ENCODE data around the gene SPRY4. TPM values are rescaled to one million over a fixed set of nuclear protein-coding genes. Genes with fewer than 3 reads are reported as not detected.
"Not testable (repeated sequence)": the region's sequence is repeated elsewhere in the genome, so short reads cannot be mapped to it uniquely, and the experiment has no call there.

Gene SPRY4
- total and polyA plus RNA-seq, 2 of the 4 experiments (the other 2 are of a cell fraction), result 8.4 to 21.0 TPM

GRCh38 chr5:142272596-142272995, 52.2 kb downstream of the SPRY4 start:
- H2BK5ac ChIP-seq (ENCODE audit: low read depth, low read length, poor library complexity, severe bottlenecking); H3K18ac ChIP-seq (ENCODE audit: low read depth, low read length); H3K36me3 ChIP-seq (ENCODE audit: control insufficient read depth, insufficient read depth, low read length); H2AFZ ChIP-seq (replicated peaks; ENCODE audit: low read length, poor library complexity); H3K9ac ChIP-seq (ENCODE audit: low read depth, low read length); H3K14ac ChIP-seq (replicated peaks; ENCODE audit: low read depth, low read length); H3K9me1 ChIP-seq (ENCODE audit: insufficient read depth, low read length); H2AK9ac ChIP-seq (replicated peaks; ENCODE audit: low read depth, low read length, poor library complexity); H3K4me2 ChIP-seq (ENCODE audit: low read depth, low read length); H4K91ac ChIP-seq (ENCODE audit: insufficient read depth, low read depth, low read length); H2AK5ac ChIP-seq (ENCODE audit: low read depth, low read length); CTCF ChIA-PET; H2BK15ac ChIP-seq (ENCODE audit: low read depth, low read length); H3K9me3 ChIP-seq (ENCODE audit: control insufficient read depth, insufficient read depth, low read length); H2BK20ac ChIP-seq (ENCODE audit: low read depth, low read length); H3K4me3 ChIP-seq (ENCODE audit: insufficient read depth, low read depth, low read length); POLR2A ChIA-PET (ENCODE audit: unreplicated experiment); H3K4ac ChIP-seq (ENCODE audit: low read depth, low read length); BruUV-seq (replicated peaks); ATAC-seq (ENCODE audit: low read depth); H4K5ac ChIP-seq (ENCODE audit: low read depth, low read length); H3K4me1 ChIP-seq (ENCODE audit: control insufficient read depth, insufficient read depth, low read length); DNase-seq; H3K56ac ChIP-seq (ENCODE audit: extremely low read depth, insufficient read depth, low read length); H3K27me3 ChIP-seq (ENCODE audit: control insufficient read depth, insufficient read depth, low read length); dilution Hi-C loops (cut with HindIII; ENCODE audit: low sequenced_read_pairs, unreplicated experiment); H4K8ac ChIP-seq (ENCODE audit: low read depth in 2 of 2, low read length in 2 of 2); H3K27ac ChIP-seq (ENCODE audit: insufficient read depth, low read length); in situ Hi-C loops (cut with MboI; ENCODE audit: low sequenced_read_pairs); H3K79me1 ChIP-seq (ENCODE audit: low read depth in 1 of 2, low read length in 2 of 2); H2BK120ac ChIP-seq (ENCODE audit: low read depth, low read length); H4K20me1 ChIP-seq (ENCODE audit: insufficient read depth, low read length); intact Hi-C loops (cut with micrococcal nuclease); H3K23ac ChIP-seq (ENCODE audit: low read depth, low read length): not testable (repeated sequence)
- WGBS, 2 experiments (ENCODE audit: extremely low coverage in 2 of 2, insufficient read length in 1 of 2), result no CpG with 5 or more reads among the region's 5 CpGs

- H4K91ac ChIP-seq (ENCODE audit: insufficient read depth, low read depth, low read length); intact Hi-C loops (cut with micrococcal nuclease); POLR2A ChIA-PET (ENCODE audit: unreplicated experiment); H3K4ac ChIP-seq (ENCODE audit: low read depth, low read length); H4K5ac ChIP-seq (ENCODE audit: low read depth, low read length); H4K20me1 ChIP-seq (ENCODE audit: insufficient read depth, low read length); H4K8ac ChIP-seq (ENCODE audit: low read depth in 2 of 2, low read length in 2 of 2); H3K4me1 ChIP-seq (ENCODE audit: control insufficient read depth, insufficient read depth, low read length); H2AFZ ChIP-seq (replicated peaks; ENCODE audit: low read length, poor library complexity); CTCF ChIA-PET; H3K56ac ChIP-seq (ENCODE audit: extremely low read depth, insufficient read depth, low read length); H3K79me1 ChIP-seq (ENCODE audit: low read depth in 1 of 2, low read length in 2 of 2); H3K9me1 ChIP-seq (ENCODE audit: insufficient read depth, low read length); H2AK9ac ChIP-seq (replicated peaks; ENCODE audit: low read depth, low read length, poor library complexity); H3K9ac ChIP-seq (ENCODE audit: low read depth, low read length); H3K4me3 ChIP-seq (ENCODE audit: insufficient read depth, low read depth, low read length); H2BK120ac ChIP-seq (ENCODE audit: low read depth, low read length); H3K4me2 ChIP-seq (ENCODE audit: low read depth, low read length); H2AK5ac ChIP-seq (ENCODE audit: low read depth, low read length); H3K36me3 ChIP-seq (ENCODE audit: control insufficient read depth, insufficient read depth, low read length); H3K23ac ChIP-seq (ENCODE audit: low read depth, low read length); H3K14ac ChIP-seq (replicated peaks; ENCODE audit: low read depth, low read length); dilution Hi-C loops (cut with HindIII; ENCODE audit: low sequenced_read_pairs, unreplicated experiment); H2BK15ac ChIP-seq (ENCODE audit: low read depth, low read length); H3K9me3 ChIP-seq (ENCODE audit: control insufficient read depth, insufficient read depth, low read length); DNase-seq; H2BK5ac ChIP-seq (ENCODE audit: low read depth, low read length, poor library complexity, severe bottlenecking); ATAC-seq (ENCODE audit: low read depth); H3K18ac ChIP-seq (ENCODE audit: low read depth, low read length); in situ Hi-C loops (cut with MboI; ENCODE audit: low sequenced_read_pairs); H3K27me3 ChIP-seq (ENCODE audit: control insufficient read depth, insufficient read depth, low read length); H2BK20ac ChIP-seq (ENCODE audit: low read depth, low read length); BruUV-seq (replicated peaks); H3K27ac ChIP-seq (ENCODE audit: insufficient read depth, low read length): not testable (repeated sequence)
- no CpG with 5 or more reads among the region's 4 CpGs for WGBS, 2 experiments (ENCODE audit: extremely low coverage in 2 of 2, insufficient read length in 1 of 2)
These were observed 60.7 kb downstream of the SPRY4 start for GRCh38 chr5:142264084-142264483.

All from IMR-90 (cell line).